Islet of Langerhans (tissue), 1 donor: Measurements from ENCODE around the gene CIT.

Experiments
- FAIRE-seq: peaks from one replicate; lab custom pipeline; 2011; peaks lifted over from hg19 to GRCh38; lab: Jason Lieb, UNC

Gene CIT

DNA sequence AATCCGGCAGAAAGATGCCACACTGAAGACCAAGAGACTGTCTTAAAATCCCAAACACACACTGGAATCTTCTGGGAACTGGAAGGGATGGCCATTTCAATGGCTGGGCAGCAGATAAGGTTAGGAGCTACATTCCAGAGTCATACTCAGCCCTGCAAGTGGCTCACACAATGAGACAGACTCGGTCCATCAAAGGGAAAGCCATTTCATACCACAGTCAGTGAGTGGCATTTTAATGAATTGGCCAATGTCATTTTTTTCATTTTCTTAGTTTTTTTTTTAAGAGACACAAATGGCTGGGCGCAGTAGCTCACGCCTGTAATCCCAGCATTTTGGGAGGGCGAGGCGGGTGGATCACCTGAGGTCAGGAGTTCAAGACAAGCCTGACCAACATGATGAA is 17.9 kb downstream of the CIT start:
- FAIRE-seq = no peak

DNA sequence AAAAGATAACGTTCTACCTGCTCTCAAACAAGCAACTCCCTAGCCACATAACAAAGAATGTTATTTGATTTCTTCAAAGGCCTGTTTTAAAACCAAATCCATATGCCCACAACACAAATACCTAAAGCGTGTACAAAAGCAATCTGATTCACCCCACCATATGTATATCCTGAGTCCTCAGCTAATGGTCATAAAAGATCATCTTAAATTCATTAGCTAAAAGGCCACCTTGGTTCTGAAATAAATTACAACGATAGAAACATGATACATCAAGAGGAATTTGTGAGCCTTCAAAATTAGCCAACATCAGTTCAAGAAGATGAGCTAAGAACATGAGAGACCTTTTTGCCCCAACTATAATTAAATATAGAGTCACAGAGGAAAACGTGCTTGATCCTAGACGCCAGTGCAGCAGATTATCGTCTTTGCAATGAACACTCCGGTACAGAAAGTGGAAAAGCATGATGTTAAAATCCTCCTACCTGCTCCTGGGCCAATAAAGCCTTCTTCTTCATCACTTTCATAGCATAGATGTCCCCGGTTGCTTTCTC is 20.0 kb downstream of the CIT start:
- FAIRE-seq = no peak

GRCh38 chr12:119850330-119850729 is 26.8 kb downstream of the CIT start:
- FAIRE-seq = no peak

DNA sequence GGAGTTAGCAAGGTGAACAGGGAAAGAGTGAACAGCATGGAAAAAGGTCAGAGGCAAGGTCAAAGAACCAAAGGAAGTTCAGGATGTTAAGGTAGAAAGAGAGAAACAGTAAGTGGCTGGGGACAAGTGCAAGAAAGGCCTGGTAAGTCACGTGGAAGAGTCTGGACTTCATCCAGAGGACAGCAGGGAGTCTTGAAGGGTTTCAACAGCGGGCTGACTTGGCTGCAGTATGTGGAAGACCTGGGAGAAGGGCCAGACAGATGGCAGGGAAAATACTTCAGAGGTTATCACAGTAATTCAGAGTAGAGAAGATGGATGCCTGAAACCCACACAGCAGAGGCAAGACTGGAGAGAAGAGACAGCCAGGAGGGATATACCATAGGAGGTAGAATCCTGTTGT is 34.0 kb downstream of the CIT start:
- FAIRE-seq = no peak

GRCh38 chr12:119842380-119842779 is 34.7 kb downstream of the CIT start:
- FAIRE-seq = no peak

DNA sequence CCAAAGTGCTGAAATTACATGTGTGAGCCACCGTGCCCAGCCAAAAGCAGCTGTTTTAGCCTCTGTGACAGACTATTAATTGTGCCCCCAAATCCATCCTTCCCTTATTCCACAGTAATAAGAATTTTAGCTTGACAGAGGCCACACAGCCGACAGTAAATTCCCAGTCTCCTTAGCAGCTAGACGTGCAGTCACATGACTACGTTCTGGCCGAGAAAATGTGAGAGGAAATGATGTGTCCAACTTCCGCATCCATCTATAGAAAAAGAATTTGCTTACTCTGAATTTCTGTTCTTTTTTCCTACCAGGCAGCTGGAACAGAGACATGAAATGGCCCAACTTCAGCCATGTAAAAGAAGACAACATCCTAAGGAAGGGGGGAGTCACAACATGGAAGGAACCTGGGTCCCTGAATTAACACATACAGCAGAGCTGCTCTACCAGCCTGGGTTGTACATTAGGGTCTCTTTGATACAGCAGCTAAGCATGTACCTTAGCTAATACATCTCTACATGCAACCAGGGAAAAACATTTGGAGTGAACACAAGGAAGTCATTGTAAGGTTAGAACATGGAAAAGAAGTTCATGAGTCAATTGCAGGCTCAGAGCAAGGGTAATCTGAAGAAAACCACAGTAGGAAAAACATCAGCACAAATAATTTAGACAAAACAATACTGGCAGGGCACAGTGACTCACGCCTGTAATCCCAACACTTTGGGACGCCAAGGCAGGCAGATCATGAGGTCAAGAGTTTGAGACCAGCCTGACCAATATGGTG is 35.5 kb downstream of the CIT start:
- no peak for FAIRE-seq

GRCh38 chr12:119840582-119840981 is 36.5 kb downstream of the CIT start:
- FAIRE-seq = no peak

- FAIRE-seq = no peak
Measured at GRCh38 chr12:119840168-119840567, 37.0 kb downstream of the CIT start.

DNA sequence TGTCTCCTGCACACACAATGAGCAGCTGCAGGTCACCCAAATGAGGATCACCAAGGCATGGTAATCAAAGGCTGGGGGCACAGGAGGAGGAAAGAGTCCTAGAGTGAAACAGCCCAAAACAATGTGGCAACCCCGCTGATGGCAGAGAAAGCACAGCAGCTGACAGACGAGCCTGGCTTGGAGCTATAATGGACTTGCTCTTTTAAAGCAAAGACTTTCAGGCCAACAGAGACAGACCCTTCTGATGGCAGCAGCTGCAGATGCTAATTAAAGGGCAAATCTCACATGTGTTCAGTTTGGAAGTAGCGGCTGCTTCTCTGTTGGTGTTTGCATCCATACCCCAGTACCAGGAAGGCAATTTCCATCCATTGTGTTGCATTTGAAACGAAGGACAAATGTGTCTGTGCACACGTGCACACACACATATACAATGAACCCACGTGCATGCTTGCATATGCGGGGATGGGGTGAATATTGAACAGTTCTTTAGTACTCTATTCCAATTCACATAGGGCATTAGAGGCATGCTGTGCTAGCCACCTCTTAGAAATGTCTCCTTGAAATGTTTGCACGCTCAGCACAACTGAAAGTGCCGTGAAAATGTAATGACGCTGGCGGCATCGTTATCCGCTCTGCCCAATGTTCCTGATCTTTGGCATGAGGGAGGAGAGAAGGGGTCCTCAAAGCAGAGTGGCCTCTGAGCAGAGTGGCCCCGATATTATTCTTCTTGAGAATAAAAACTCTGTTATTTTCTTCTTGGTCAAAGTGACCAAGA is 38.1 kb downstream of the CIT start:
- FAIRE-seq = no peak

- no peak for FAIRE-seq
Measured at GRCh38 chr12:119836781-119837180, 40.3 kb downstream of the CIT start.

DNA sequence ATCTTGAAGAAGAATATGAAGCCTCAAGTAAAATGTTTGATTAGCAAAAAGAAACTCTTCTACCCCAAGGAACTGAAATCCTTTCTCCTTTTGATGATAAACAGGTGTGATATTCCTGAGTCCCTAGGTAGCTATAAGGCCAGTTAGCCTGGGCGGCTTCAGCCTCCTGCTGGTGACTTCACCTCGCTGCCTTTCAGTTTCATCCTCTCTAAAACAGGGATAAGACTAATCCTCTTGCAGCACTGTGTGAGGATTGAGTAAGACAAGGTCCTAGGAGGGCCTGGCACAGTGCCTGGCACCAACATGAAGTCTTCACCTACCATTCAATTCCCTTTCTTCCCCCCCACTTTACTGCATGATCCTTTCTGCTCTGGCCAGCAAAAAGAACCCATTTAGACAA is 42.1 kb downstream of the CIT start:
- FAIRE-seq = no peak

GRCh38 chr12:119829439-119829838 is 47.7 kb downstream of the CIT start:
- FAIRE-seq = no peak

DNA sequence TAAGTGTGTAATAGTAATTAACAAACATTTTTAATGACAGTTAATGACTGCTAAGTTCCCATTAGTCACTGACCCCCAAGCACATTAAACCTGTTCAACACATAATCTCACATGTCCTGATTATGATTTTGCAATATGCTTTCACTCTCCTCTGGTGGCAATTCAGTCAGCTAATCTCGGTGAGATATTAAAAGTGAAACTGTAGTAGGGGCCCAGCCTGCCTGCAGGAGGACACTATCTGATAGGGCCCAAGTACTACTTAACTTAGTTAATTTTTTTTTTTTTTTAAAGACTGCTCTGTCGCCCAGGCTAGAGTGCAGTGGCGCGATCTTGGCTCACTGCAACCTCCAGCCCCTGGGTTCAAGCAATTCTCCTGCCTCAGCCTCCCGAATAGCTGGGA is 48.8 kb downstream of the CIT start:
- no peak for FAIRE-seq

- no peak for FAIRE-seq
Measured at GRCh38 chr12:119827760-119828159, 49.4 kb downstream of the CIT start.

DNA sequence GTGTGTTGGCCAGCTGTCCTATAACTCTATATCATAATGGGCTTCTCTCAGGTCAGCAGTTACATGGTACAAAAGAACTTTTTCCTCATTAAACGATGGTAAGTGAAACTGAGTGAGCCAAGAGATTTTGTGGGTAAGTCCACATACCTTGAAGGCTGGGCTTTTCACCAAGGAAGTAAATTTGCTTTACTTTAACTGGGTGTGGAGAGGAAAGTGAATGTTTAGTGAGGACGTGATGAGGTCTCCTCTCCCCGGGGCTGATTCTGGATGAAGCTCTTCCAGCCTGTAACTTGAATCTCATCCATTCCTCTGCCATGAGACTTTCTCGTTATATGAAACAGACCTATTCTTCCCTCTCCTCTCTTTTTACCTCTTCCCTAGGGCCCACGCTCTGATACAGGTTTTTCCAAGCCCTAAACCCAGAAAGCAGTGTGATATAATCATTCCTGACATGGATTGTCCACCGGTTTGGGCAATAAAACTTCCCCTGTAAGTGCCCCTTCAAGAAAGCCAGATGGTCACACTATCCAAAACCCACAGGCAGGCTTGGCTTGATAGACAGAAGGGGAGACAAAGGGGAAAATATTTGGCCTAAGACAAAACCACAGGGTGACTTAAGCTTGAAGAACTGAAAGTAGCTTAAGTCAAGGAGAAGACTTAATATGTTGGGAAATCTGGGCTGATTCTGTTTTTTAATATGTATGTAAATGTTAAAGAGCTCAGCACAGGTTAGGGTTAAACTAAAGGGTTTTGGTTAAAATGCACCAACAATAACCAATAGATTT is 50.3 kb downstream of the CIT start:
- no peak for FAIRE-seq

DNA sequence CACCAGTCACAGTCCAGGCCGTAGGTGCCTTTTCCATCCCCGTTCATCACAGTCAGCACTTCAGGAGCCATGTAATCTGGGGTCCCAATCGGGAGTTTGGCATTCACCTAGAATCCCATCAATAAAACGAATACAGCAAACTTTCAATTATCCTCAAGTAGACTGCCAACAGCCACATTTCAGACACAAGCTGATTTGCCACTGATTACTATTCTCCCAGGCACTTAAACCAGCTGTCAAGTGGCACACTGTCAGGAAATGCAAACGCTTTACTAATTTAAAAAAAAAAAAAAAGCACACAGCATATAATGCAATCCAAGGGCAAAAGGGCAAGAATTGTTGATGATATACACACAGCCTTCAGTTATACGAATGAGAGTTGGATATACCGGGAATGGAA is 51.9 kb downstream of the CIT start:
- FAIRE-seq = no peak

GRCh38 chr12:119822046-119822445 is 55.1 kb downstream of the CIT start:
- no peak for FAIRE-seq

DNA sequence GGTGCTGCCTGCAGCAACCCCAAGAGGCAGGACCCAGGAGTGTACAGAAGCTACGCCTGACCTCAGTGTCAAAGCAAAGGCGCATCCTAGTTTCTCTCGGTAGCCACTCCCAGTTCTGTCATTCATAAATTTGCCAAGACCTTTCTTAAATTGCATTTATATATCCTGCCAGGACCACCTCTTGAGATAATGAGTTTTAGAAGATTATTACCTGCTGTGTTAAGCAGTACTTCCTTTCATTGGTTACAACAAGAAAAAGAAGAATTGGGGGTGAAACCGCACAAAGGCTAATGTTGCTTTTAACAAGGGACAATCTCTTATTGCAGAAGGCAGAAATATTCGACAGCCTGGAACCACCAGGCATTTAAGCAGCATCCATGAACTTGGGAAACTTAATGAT is 57.8 kb downstream of the CIT start:
- no peak for FAIRE-seq

DNA sequence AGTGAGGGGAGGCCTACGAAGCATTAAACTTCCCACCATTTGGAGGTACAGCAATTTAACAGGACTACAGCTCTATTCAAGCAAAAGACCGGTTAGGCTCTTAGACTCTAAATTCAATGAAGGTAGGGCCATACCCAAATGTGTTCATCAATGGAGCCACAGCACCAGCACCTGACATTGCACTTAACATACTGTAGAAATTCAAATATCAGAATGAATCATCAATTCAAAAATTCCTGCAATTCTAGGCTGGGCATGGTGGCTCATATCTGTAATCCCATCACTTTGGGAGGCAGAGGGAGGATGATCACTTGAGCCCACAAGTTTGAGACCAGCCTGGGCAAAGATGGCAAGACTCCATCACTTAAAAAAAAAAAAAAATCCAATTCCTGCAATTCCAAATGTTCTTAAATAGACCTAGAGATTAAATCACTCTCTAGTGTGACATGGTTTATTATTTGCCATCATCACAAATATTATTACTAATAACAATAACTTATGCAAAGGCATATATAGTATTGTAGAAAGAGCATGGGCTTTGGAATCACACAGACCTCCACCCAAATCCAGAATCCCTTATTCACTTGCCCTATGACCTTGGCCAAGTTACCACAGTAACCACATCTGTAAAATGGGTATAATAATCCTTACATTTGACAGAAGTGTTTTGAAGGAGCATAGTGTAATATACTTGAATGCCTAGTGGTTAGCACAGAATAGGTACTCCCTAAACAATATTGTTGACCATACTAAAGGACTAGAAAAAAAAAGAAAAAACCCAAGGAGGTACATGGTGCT is 59.4 kb downstream of the CIT start:
- FAIRE-seq = no peak

DNA sequence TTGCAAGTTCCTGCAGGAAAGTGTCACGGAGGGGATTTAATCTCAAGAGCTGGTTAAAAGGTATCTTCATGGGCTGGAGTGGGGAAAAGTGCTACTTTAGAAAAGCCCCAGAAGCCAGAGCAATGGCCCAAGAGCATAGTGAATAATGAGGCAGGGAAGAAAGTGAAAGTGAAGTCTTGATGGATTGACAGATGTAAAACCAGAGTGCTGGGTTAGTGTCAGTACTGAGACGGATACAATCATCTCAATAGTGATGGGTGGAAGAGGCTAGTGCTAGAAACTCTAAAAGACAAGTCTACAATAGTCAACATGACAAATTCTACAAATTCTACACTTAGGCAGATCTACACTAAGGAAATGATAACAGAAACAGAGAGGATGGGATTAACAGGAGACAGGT is 68.1 kb downstream of the CIT start:
- no peak for FAIRE-seq

- no peak for FAIRE-seq
Measured at GRCh38 chr12:119808441-119808840, 68.7 kb downstream of the CIT start.

DNA sequence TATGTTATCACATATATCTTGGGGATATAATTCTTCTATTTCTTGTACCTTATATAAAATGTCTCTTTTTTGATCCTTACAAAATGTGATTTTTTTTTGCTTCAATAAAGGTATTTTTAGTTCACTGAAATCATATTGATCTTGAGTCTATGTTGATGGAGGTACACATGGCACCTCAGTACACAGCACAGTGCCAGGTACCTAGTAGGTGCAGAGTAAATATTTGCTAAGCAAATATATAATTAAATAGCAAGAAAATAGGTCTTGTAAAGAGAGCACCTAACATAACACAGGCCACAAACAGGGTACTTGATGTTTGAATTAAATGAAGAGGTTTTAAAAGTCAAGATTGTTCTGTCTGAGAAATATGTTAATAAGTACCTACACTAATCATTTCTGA is 69.7 kb downstream of the CIT start:
- no peak for FAIRE-seq
